COLO829 (cell line): ENCODE data around the gene PRR35.
"Not testable (repeated sequence)": the region's sequence is repeated elsewhere in the genome, so short reads cannot be mapped to it uniquely, and the experiment has no call there.

ENCODE experiments used
- DNase-seq: peaks from one replicate; pipeline ENCODE4 v3.0.0; 2012; ENCODE audit warnings: low spot score

PRR35 gene

DNA sequence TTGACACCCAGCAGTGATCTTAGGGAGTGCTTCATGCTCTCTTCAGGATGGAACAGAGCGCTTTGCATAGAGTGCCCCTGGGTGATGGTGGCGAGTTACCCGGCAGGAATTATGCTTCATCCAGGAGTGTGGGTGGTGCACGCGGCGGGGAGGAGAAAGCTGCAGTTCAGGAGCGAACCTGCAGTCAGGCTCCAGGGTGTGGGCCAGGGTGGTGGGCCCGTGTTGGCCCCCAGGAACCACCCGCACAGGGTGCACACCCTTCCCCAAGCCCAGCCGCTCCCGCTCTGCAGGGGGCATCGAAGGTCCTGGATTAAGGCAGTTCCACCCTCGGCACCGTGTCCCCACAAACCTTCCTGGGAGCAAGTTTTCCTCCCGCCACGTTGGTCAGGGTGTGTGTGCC is 33.6 kb downstream of the PRR35 start:
- no peak for DNase-seq

DNA sequence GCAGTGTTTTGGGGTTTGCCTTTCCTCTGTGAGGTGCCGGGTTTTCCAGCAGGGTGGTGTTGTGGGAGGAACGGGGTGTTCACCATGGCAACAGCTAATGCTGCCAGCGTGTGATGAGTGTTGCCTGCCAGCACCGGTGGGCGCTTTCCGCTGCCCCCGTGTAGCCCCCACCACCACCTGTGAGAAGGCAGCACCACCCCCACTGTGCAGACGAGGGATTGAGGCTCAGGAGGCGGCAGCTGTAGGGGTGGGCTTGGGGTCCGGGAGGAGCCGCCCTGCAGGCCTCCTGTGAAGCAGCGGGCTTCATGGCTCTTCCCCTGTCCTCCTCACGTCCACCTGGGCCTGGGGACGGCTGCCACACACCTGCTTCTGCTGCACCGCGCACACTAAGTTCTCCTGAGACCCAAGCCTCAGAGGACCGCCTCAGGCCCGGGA is 34.9 kb downstream of the PRR35 start:
- no peak for DNase-seq

DNA sequence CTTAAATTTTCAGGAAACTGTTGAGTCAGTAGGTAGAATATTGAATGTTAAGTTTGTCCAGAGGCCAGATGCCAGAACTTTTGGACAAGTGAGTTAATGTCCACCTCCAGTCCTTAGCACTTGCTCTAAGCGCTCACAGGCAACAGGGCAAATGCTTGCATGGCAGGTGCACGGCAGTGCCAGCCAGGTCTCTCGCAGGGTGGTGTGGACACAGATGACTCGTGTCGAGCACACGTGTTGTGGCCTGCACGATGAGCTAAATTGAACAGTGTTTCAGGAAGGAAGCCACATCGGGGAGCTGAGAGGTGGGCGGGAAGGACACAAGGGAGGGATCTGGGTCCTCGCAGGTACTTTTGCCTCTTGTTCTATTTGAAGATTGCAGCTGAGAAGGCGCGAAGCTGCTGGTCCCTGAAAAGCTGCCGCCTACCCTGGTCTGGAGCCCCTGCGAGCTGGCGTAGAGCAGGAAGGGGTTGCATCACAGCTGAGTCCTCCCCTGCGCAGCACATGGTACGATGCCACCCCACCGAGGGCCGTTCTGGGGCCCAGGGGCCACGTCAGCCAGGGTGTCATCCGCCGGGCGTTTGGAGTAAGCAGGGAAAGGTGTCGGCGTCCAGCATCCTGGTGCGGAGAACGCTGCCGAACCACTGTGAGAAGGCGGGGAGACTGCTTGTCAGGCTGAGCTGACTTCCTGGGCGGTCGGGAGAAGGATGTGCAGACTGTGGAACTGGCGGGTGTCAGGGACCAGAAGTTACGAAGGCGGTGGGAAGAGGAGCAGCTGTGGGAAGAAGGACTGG is 35.9 kb downstream of the PRR35 start:
- no peak for DNase-seq

DNA sequence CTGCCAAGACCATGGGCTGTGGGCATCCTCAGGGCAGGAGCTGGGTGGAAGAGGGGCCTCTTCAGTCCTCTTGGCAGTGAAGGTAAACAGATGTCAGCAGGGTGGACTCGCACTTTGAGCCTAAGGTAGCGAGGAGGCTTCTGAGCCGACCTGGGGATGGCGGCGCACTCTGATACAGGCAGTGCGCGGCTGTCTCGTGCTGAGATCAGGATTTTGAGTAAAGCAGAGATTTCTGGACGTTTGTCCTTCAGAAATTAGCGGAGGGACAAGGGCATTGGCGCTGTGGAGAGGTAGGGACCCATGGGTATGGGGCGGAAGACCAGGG is 36.5 kb downstream of the PRR35 start:
- no peak for DNase-seq

GRCh38 chr16:597655-598054 is 37.5 kb downstream of the PRR35 start:
- DNase-seq = not testable (repeated sequence)

DNA sequence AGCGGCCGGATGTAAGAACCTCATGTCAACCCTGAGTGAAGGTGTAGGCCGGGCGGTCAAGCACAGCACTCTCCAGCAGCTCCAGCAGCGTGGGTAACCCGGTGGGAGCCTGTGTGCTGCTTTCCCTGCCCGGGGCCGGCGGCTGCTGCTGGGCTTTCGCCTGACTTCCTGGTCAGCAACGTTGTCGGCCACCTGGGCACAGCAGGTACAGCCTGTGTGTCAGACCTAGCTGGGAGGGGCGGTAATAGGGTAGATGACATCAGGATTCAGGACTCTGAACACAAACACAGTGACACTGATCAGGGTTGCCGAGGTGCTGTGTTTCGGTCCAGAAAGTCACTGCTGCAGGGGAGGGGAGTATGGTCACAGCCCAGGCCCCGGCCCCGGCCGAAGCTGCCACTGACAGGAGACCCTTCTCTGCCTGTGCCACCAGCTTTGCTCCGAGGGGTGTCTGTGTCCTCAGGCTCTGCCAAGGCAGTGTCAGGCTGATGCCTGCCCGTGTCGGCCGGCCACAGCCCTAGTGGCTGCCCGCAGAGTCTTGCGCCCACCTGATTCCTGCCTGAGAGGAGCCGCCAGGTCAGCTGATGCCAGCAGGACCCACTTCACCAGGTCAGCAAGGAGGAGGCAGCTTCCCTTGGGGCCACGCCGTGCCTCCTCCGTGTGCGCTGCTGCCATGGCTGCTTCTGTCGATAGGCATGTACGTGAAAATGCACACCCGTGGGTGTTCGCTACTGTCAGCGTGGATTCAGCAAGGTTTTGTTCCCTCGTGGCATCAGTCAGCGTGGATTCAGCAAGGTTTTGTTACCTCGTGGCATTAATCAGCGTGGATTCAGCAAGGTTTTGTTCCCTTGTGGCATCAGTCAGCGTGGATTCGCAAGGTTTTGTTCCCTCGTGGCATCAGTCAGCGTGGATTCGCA is 38.9 kb downstream of the PRR35 start:
- no peak for DNase-seq

GRCh38 chr16:600781-601180 is 40.6 kb downstream of the PRR35 start:
- DNase-seq = no peak

DNA sequence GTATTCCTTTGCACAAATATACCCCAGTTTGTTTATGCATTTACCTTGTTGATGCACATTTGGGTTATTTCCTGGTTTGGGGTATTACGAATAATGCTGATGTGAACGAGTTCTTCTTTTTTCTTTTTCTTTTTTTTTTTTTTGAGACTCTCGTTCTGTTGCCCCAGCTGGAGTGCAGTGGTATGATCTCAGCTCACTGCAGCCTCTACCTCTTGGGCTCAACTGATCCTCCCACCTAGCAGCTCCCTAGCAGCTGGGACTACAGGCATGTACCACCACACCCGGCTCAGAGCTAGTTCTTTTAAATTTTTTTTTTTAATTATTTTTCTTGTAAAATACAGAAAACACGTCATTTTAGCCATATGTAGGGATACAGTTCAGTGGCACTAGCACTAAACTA is 43.7 kb downstream of the PRR35 start:
- no peak for DNase-seq

GRCh38 chr16:606656-607307 is 46.6 kb downstream of the PRR35 start:
- no peak for DNase-seq

GRCh38 chr16:608019-608418 is 47.8 kb downstream of the PRR35 start:
- DNase-seq = no peak

DNA sequence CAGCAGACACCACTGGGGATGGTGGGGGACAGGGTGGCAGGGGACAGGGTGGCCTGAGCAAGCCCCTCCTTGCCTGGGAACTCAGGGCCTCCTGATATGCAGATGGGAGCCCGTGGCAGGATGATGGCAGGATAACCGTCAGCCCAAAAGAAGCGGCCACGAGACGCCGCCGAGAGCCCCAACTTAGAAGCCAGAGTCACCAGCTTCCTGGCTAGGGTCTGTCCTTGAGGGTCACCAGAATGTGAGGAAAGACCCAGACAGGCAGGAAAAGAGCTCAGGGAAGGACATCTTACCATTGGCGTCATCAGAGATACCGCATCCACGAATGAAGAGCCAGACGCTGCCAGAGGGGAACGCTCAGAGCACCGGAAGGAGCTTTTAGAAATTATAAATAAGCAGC is 49.1 kb downstream of the PRR35 start:
- DNase-seq = no peak

GRCh38 chr16:609984-610383 is 49.8 kb downstream of the PRR35 start:
- no peak for DNase-seq

- DNase-seq = no peak
Observed at GRCh38 chr16:610513-611381, 50.6 kb downstream of the PRR35 start.

- DNase-seq = no peak
Observed at GRCh38 chr16:615122-615521, 54.9 kb downstream of the PRR35 start.
